ENCODE results near the gene ARSK. TPM values are rescaled to one million over a fixed set of nuclear protein-coding genes. Genes with fewer than 3 reads are reported as not detected.
"Not testable (repeated sequence)": the region's sequence is repeated elsewhere in the genome, so short reads cannot be mapped to it uniquely, and the experiment has no call there.

ARSK gene
- total RNA-seq, 1 experiment from 2014 or later: 13.7 TPM

DNA sequence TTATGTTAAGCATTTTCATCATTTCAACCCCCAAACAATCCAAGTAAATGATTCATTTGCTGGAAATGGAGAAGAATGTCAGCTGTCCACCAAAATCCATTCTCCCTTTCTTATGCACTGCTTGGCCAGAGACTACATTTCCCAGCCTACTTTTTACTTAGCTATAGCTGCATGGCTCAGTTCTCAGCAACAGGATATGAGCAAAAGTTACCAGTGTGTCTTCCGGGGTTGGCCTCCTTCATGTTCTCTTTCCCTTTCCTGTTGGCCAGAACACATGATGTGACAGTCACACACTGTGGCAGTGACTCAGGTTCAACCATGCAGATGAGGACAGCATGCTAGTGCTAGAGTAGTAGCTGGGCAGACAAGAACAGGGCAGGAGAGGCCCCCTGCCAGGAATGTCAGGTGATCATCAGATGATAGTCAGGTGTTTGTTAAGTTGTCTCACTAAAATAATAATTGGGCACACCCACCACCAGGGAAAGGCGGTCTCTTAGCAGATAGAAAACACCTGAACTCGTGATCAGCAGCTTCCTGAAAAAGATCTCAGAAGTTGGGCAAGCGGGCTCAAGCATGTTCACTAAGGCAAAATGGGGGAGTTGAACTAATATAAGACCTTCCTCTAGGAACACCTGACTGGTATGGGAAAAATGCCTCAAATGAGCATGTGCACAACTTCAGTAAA, 77.2 kb downstream of the ARSK start:
- ChIA-PET CTCF (no interaction called here), POLR2A (no interaction called here)
- no peak overlapping the region for H3K27ac ChIP-seq (ENCODE audit: low read length)
- ATAC-seq: peak; percentile 49; the same call in 1 of the 2 replicates
- BruUV-seq (replicated peaks): no TSS peak
- 0 out of 2 replicates have a peak, but pooled peaks cover 4% of the 10 kb centered on the region for H3K4me1 ChIP-seq (ENCODE audit: control insufficient read depth, insufficient read depth, low read length)
- H3K36me3 ChIP-seq (ENCODE audit: control insufficient read depth, insufficient read depth, low read length): no peaks in the 10 kb centered on the region
- intact Hi-C loops (cut with micrococcal nuclease; ENCODE audit: unreplicated experiment): no loop called here
- no peaks in the 10 kb centered on the region for H3K9me3 ChIP-seq (ENCODE audit: control insufficient read depth, insufficient read depth, low read depth, low read length)
- no peak overlapping the region for H3K4me3 ChIP-seq (ENCODE audit: low read depth in 2 of 2, low read length in 2 of 2)
- no peaks in the 10 kb centered on the region for H3K27me3 ChIP-seq (ENCODE audit: control insufficient read depth, insufficient read depth, low read length)
- TF ChIP-seq SIN3A (IDR thresholded peaks at IDR 0.05; ENCODE audit: borderline replicate concordance, insufficient read depth, low read depth, low read length): no peak
- no peak for TF ChIP-seq POLR2AphosphoS5 (IDR thresholded peaks at IDR 0.05; ENCODE audit: low read depth, low read length)
- TF ChIP-seq CTCF (IDR thresholded peaks at IDR 0.05): no peak
- TF ChIP-seq, protein P1, sequence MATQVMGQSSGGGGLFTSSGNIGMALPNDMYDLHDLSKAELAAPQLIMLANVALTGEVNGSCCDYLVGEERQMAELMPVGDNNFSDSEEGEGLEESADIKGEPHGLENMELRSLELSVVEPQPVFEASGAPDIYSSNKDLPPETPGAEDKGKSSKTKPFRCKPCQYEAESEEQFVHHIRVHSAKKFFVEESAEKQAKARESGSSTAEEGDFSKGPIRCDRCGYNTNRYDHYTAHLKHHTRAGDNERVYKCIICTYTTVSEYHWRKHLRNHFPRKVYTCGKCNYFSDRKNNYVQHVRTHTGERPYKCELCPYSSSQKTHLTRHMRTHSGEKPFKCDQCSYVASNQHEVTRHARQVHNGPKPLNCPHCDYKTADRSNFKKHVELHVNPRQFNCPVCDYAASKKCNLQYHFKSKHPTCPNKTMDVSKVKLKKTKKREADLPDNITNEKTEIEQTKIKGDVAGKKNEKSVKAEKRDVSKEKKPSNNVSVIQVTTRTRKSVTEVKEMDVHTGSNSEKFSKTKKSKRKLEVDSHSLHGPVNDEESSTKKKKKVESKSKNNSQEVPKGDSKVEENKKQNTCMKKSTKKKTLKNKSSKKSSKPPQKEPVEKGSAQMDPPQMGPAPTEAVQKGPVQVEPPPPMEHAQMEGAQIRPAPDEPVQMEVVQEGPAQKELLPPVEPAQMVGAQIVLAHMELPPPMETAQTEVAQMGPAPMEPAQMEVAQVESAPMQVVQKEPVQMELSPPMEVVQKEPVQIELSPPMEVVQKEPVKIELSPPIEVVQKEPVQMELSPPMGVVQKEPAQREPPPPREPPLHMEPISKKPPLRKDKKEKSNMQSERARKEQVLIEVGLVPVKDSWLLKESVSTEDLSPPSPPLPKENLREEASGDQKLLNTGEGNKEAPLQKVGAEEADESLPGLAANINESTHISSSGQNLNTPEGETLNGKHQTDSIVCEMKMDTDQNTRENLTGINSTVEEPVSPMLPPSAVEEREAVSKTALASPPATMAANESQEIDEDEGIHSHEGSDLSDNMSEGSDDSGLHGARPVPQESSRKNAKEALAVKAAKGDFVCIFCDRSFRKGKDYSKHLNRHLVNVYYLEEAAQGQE (IDR thresholded peaks at IDR 0.05; ENCODE audit: insufficient read depth in 1 of 2, low read depth in 2 of 2, low read length in 1 of 2): no peak
- TF ChIP-seq TCF7L2 (IDR thresholded peaks at IDR 0.05; ENCODE audit: low read depth, low read length): no peak
- DNase-seq (ENCODE audit: low read depth, low spot score): no peak
- in situ Hi-C loops (cut with HindIII; ENCODE audit: low pct_unique_long_range_greater_than_20kb, low sequenced_read_pairs): no loop called here

DNA sequence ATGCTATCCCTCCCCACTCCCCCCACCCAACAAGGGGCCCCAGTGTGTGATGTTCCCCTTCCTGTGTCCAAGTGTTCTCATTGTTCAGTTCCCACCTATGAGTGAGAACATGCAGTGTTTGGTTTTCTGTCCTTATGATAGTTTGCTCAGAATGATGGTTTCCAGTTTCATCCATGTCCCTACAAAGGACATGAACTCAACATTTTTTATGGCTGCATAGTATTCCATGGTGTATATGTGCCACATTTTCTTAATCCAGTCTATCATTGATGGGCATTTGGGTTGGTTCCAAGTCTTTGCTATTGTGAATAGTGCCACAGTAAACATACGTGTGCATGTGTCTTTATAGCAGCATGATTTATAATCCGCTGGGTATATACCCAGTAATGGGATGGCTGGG, 78.0 kb downstream of the ARSK start:
- H3K9me3 ChIP-seq (ENCODE audit: control insufficient read depth, insufficient read depth, low read depth, low read length); H3K36me3 ChIP-seq (ENCODE audit: control insufficient read depth, insufficient read depth, low read length); DNase-seq (ENCODE audit: low read depth, low spot score); H3K27me3 ChIP-seq (ENCODE audit: control insufficient read depth, insufficient read depth, low read length); ATAC-seq; POLR2A ChIA-PET; H3K27ac ChIP-seq (ENCODE audit: low read length); H3K4me3 ChIP-seq (ENCODE audit: low read depth in 2 of 2, low read length in 2 of 2); CTCF ChIA-PET; intact Hi-C loops (cut with micrococcal nuclease; ENCODE audit: unreplicated experiment); BruUV-seq (replicated peaks); in situ Hi-C loops (cut with HindIII; ENCODE audit: low pct_unique_long_range_greater_than_20kb, low sequenced_read_pairs); H3K4me1 ChIP-seq (ENCODE audit: control insufficient read depth, insufficient read depth, low read length): not testable (repeated sequence)

GRCh38 chr5:95633671-95634070, 78.8 kb downstream of the ARSK start:
- DNase-seq (ENCODE audit: low read depth, low spot score) (no peak), ATAC-seq (no peak)
- in situ Hi-C loops (cut with HindIII; ENCODE audit: low pct_unique_long_range_greater_than_20kb, low sequenced_read_pairs): no loop called here
- ChIA-PET POLR2A (no interaction called here), CTCF (no interaction called here)
- BruUV-seq (replicated peaks): no TSS peak
- no peaks in the 10 kb centered on the region for H3K9me3 ChIP-seq (ENCODE audit: control insufficient read depth, insufficient read depth, low read depth, low read length)
- H3K4me3 ChIP-seq (ENCODE audit: low read depth in 2 of 2, low read length in 2 of 2): no peak overlapping the region
- H3K27ac ChIP-seq (ENCODE audit: low read length): no peak overlapping the region
- H3K36me3 ChIP-seq (ENCODE audit: control insufficient read depth, insufficient read depth, low read length): no peaks in the 10 kb centered on the region
- 0 out of 2 replicates have a peak, but pooled peaks cover 4% of the 10 kb centered on the region for H3K4me1 ChIP-seq (ENCODE audit: control insufficient read depth, insufficient read depth, low read length)
- intact Hi-C loops (cut with micrococcal nuclease; ENCODE audit: unreplicated experiment): no loop called here
- H3K27me3 ChIP-seq (ENCODE audit: control insufficient read depth, insufficient read depth, low read length): no peaks in the 10 kb centered on the region
- no peak for TF ChIP-seq TCF7L2 (IDR thresholded peaks at IDR 0.05; ENCODE audit: low read depth, low read length)
- no peak for TF ChIP-seq CTCF (IDR thresholded peaks at IDR 0.05)
- TF ChIP-seq SIN3A (IDR thresholded peaks at IDR 0.05; ENCODE audit: borderline replicate concordance, insufficient read depth, low read depth, low read length): no peak
- TF ChIP-seq POLR2AphosphoS5 (IDR thresholded peaks at IDR 0.05; ENCODE audit: low read depth, low read length): no peak

Data from Panc1 (cell line).